ENCODE measurements around the gene PCK1. TPM values are rescaled to one million over a fixed set of nuclear protein-coding genes. Genes with fewer than 3 reads are reported as not detected.

The PCK1 gene
- total and polyA plus RNA-seq, 2 of the 13 experiments (the other 11 are each of a cell fraction or from before 2014, with no cell fraction given), result 6.5 to 12.6 TPM

GRCh38 chr20:57590485-57591288 lies 29.8 kb downstream of the PCK1 start (continued):
- no peak for TF ChIP-seq ZBTB44 (CRISPR knock-in tag; IDR thresholded peaks at IDR 0.05)
- no peak for TF ChIP-seq POLR2G (IDR thresholded peaks at IDR 0.05; ENCODE audit: low read depth, low read length)
- peak; percentile 53 for TF ChIP-seq CTCF (CRISPR knock-in tag; IDR thresholded peaks at IDR 0.05)
- no peak for TF ChIP-seq ZBTB7B (CRISPR knock-in tag; IDR thresholded peaks at IDR 0.05)
- no peak for TF ChIP-seq GMEB2 (CRISPR knock-in tag; IDR thresholded peaks at IDR 0.05; ENCODE audit: low read depth)
- 0 out of 2 replicates have a peak, but pooled peaks have one; percentile 5 for TF ChIP-seq NFKB2 (CRISPR knock-in tag; IDR thresholded peaks at IDR 0.05; ENCODE audit: borderline replicate concordance)
- TF ChIP-seq ZNF670 (CRISPR knock-in tag; IDR thresholded peaks at IDR 0.05; ENCODE audit: borderline replicate concordance), result 0 out of 2 replicates have a peak, but pooled peaks have one; percentile 4
- no peak for TF ChIP-seq FOXA3 (CRISPR knock-in tag; IDR thresholded peaks at IDR 0.05)
- TF ChIP-seq RARA (CRISPR knock-in tag; IDR thresholded peaks at IDR 0.05), result no peak
- TF ChIP-seq ZNF724P (CRISPR knock-in tag; IDR thresholded peaks at IDR 0.05; ENCODE audit: borderline replicate concordance), result 0 out of 2 replicates have a peak, but pooled peaks have one; percentile 16
- 0 out of 2 replicates have a peak, but pooled peaks have one; percentile 29 for TF ChIP-seq ZNF709 (CRISPR knock-in tag; IDR thresholded peaks at IDR 0.05)
- no peak for TF ChIP-seq ZNF382 (CRISPR knock-in tag; IDR thresholded peaks at IDR 0.05; ENCODE audit: borderline replicate concordance)
- TF ChIP-seq ZBTB38 (CRISPR knock-in tag; IDR thresholded peaks at IDR 0.05), result 0 out of 2 replicates have a peak, but pooled peaks have one; percentile 59
- 0 out of 2 replicates have a peak, but pooled peaks have one; percentile 27 for TF ChIP-seq HBP1 (CRISPR knock-in tag; IDR thresholded peaks at IDR 0.05; ENCODE audit: low read depth)
- no peak for TF ChIP-seq ZNF260 (CRISPR knock-in tag; IDR thresholded peaks at IDR 0.05; ENCODE audit: borderline replicate concordance, low read depth)
- 0 out of 2 replicates have a peak, but pooled peaks have one; percentile 5 for TF ChIP-seq ZNF878 (CRISPR knock-in tag; IDR thresholded peaks at IDR 0.05)
- no peak for TF ChIP-seq CREM (IDR thresholded peaks at IDR 0.05)
- TF ChIP-seq CREM (CRISPR knock-in tag; IDR thresholded peaks at IDR 0.05), result no peak
- TF ChIP-seq JUND (CRISPR knock-in tag; IDR thresholded peaks at IDR 0.05), result no peak
- no peak for TF ChIP-seq ATF6 (CRISPR knock-in tag; conservative IDR thresholded peaks at IDR 0.05)
